NCI-H82 treated with DMSO at 0.1 percent for 48 hours (cell line): ENCODE results near the gene RELN.
"Not testable (repeated sequence)": the region's sequence is repeated elsewhere in the genome, so short reads cannot be mapped to it uniquely, and the experiment has no call there.

ENCODE experiments used
- DNase-seq: peaks from one replicate; lab custom pipeline; 2025; ENCODE audit not compliant: unreplicated experiment; lab: John Stamatoyannopoulos, UW

RELN gene

GRCh38 chr7:103989200-103989784 lies at the start of gene RELN:
RELN (minus strand) TSS chr7:103989658; CDS start chr7:103989356, 302 bp downstream.
- no peak for DNase-seq

- no peak for DNase-seq
Observed at GRCh38 chr7:104038136-104038535, 48.7 kb upstream of the RELN start.

- not testable (repeated sequence) for DNase-seq
Observed at GRCh38 chr7:104036889-104037288, 47.4 kb upstream of the RELN start.

GRCh38 chr7:104035351-104035750 lies 45.9 kb upstream of the RELN start:
- no peak for DNase-seq

GRCh38 chr7:104034679-104035078 lies 45.2 kb upstream of the RELN start:
- DNase-seq = no peak

- DNase-seq = no peak
Observed at GRCh38 chr7:104033837-104034236, 44.4 kb upstream of the RELN start.

GRCh38 chr7:104032486-104032885 lies 43.0 kb upstream of the RELN start:
- DNase-seq = no peak

- DNase-seq = no peak
Observed at GRCh38 chr7:104029765-104030164, 40.3 kb upstream of the RELN start.

- DNase-seq = no peak
Observed at GRCh38 chr7:104024632-104025031, 35.2 kb upstream of the RELN start.

GRCh38 chr7:104023100-104023499 lies 33.6 kb upstream of the RELN start:
- no peak for DNase-seq

GRCh38 chr7:104018425-104018824 lies 29.0 kb upstream of the RELN start:
- DNase-seq = no peak

- no peak for DNase-seq
Observed at GRCh38 chr7:104017001-104017400, 27.5 kb upstream of the RELN start.

- no peak for DNase-seq
Observed at GRCh38 chr7:104012835-104013234, 23.4 kb upstream of the RELN start.

- DNase-seq = no peak
Observed at GRCh38 chr7:104011829-104012228, 22.4 kb upstream of the RELN start.

- DNase-seq = no peak
Observed at GRCh38 chr7:104010052-104010909, 20.8 kb upstream of the RELN start.

- no peak for DNase-seq
Observed at GRCh38 chr7:104008107-104008506, 18.6 kb upstream of the RELN start.

- DNase-seq = no peak
Observed at GRCh38 chr7:104007614-104008013, 18.2 kb upstream of the RELN start.

- no peak for DNase-seq
Observed at GRCh38 chr7:104005197-104005596, 15.7 kb upstream of the RELN start.

- DNase-seq = no peak
Observed at GRCh38 chr7:103996639-103997038, 7.2 kb upstream of the RELN start.

- DNase-seq = no peak
Observed at GRCh38 chr7:103996017-103996551, 6.6 kb upstream of the RELN start.

- DNase-seq = no peak
Observed at GRCh38 chr7:103995554-103995953, 6.1 kb upstream of the RELN start.

- no peak for DNase-seq
Observed at GRCh38 chr7:103993551-103993950, 4.1 kb upstream of the RELN start.
